GM04504 (cell line): ENCODE data around the gene PREX1.
"Not testable (repeated sequence)": the region's sequence is repeated elsewhere in the genome, so short reads cannot be mapped to it uniquely, and the experiment has no call there.

ENCODE experiments used
- DNase-seq: peaks from one replicate; pipeline ENCODE4 v3.0.0-alpha.2; 2012; ENCODE audit warnings: low read depth

Gene PREX1

GRCh38 chr20:48601798-48602197 lies 226.0 kb downstream of the PREX1 start:
- DNase-seq, result no peak

DNA sequence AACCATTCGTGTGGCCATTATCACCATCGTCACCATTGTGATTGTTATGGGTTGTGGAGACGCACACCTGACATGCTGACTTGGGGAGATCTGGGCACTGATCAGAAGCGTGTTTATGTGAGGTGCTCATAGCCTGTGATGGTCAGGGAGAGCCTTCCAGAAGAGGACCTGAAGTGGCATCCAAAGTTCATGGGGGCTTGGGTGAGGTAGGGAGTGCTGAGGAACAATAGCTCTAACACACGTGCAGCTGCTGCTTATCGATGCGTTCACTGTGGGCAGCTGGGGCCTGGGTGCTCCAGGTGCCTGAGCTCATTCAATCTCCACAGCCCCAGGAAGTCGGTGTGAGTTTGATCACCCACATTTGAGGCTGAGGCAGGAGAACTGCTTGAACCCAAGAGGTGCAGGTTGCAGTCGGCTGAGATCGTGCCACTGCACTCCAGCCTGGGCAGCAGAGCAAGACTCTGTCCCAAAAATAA lies 227.3 kb downstream of the PREX1 start:
- DNase-seq, result no peak

- no peak for DNase-seq
Measured at GRCh38 chr20:48599748-48600469, 227.9 kb downstream of the PREX1 start.

DNA sequence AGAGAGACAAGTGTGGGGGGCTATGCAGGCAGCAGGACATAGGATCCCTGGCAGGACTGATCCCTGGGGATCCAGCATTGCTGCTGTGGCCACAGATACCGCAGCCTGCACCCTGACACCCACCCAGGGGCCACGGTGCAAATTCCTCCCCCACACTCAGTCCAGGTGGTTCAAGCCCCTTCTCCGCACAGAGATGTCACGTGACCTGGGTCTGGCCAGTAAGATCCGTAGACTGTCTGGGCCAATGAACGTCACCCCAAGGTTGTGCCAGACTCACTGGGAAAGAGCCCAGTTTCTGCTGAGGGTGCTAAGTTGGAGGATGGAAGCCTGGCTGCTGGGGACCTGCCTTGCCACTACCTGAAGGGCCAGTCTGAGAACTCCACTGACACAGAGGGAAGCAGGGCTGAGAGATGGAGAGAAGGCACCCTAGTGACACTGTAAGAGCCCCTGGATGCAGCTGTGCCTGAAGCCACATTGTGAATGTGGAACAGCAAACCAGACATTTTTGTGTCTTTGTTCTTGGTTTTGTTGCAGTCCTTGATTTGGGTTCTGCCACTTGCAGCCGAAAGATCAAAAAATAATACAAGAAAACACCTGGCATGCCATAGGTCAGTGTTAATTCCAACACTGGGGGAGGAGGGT lies 228.6 kb downstream of the PREX1 start:
- no peak for DNase-seq

DNA sequence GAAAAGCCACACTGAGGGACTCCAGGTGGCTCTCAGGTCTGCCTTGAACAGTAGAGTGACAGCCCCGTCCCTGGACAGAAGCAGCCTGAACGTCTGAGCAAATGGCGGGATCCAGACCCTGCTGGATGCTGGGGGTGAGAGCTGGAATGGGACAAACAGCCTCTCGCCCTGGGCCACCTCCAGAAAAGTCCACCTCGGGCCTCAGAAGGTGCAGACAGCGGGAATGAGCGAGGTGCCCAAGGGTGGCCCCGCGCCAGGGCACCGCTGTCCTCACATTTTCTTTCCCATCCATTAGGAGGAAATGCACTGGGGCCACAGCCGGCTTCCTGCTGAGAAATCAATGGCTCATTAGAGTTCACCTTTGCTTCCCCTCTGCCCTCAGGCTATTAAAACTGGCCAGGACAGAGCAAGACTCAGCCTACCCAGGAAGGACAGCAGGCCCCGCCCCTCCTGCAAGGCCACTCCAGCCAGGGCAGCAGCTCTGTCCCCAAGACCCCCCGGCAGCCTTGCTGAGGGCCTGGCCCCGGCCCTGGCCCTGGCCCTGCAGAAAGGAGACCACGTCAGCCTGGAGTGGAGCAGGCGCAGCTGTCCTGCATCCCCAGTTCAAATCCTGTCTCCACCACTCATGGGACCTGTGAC lies 229.4 kb downstream of the PREX1 start:
- DNase-seq, result not testable (repeated sequence)

GRCh38 chr20:48597521-48598302 lies 230.1 kb downstream of the PREX1 start:
- DNase-seq, result no peak

DNA sequence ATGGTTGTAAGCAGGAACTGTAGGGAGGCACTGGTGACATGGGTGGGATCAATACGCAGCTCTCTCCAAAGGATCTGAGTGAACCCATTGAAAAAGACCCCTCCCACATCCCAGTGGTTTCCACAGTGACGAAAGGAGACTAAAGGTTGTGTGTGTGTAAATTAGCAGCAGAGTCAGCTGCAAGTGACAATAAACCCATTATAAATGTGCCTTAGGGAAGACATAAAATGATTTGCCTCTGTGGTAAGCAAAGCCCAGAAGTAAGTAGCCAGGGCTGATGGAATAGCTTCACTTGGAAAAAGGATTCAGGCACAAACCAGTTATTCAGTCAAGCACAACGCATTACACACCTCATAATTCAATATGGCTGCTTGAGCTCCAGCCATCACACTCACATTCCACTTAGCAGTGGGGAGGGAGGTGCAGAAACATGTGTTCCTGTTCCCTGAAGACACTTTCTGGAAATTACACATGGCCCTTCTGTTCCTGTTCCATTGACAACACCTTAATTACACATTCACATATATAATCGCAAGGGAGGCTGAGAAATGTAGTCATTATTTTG lies 231.4 kb downstream of the PREX1 start:
- no peak for DNase-seq

- no peak for DNase-seq
Measured at GRCh38 chr20:48595495-48596333, 232.1 kb downstream of the PREX1 start.

GRCh38 chr20:48594533-48594932 lies 233.3 kb downstream of the PREX1 start:
- no peak for DNase-seq

DNA sequence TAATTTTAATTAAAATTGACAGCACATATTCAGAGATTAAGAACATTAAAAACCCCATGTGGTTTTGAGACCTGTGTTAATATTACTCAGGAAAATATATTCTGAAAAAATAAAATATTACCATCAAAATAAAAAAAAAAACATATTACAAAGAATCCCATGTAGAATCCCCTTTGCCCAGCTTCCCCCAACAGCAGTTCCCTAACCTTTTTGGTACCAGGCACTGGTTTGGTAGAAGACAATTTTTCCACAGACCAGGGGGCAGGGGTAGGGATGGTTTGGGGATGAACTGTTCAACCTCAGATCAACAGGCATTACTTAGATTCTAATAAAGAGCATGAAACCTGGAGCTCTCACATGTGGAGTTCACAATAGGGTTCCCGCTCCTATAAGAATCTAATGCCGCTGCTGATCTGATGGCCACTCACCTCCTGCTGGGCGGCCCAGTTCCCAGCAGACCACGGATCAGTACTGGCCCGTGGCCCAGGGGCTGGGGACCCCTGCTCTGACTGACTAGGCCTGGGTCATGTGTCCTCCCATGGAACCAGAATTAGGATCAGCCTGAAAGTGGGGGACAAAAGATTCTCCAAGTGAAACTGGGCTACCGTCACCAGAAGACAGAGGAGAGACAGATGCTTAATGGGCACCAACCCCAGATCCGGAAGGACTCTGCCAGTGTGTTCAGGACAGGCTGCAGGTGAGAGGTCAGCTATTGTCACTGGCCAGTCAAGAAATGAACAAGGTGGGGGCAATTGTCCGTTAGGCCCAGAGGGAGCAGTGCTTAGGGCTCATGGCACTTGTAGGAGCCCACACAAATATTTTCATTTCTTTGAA lies 235.5 kb downstream of the PREX1 start:
- DNase-seq, result no peak

- DNase-seq, result no peak
Measured at GRCh38 chr20:48586730-48587129, 241.1 kb downstream of the PREX1 start.

- no peak for DNase-seq
Measured at GRCh38 chr20:48585061-48585870, 242.5 kb downstream of the PREX1 start.

DNA sequence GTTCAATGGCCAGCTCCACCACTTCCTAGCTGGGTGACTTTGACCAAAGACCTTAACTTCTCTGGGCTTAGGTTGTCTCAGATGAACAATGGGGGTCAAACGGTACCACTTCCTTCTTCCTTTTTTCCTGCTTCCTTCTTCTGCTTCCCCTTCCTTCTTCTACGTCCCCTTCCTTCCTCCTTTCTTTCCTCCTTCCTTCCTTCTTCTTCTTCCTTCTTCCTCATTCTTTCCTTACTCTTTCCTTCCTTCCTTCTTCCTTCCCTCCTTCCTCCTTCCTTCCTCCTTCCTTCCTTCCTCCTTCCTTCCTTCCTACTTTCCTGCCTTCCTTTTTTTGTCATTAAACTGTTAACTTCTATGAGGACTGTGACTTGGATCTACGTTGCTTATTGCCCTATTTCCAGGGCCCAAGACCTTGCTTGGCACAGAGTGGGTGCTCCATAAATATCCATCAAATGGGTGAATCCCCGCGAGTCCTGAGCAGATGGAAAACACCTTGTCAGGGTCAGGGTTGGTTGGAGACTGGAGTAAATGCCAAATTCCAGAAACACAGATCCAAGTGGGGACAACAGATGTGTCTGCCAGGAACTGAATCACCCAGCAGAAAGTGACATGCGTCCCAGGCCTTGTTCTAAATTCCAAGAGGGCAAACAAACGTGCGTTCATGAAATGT lies 243.3 kb downstream of the PREX1 start:
- DNase-seq, result no peak

GRCh38 chr20:48583801-48584200 lies 244.0 kb downstream of the PREX1 start:
- DNase-seq, result no peak

- DNase-seq, result no peak
Measured at GRCh38 chr20:48583171-48583570, 244.6 kb downstream of the PREX1 start.

- no peak for DNase-seq
Measured at GRCh38 chr20:48582673-48582985, 245.2 kb downstream of the PREX1 start.

DNA sequence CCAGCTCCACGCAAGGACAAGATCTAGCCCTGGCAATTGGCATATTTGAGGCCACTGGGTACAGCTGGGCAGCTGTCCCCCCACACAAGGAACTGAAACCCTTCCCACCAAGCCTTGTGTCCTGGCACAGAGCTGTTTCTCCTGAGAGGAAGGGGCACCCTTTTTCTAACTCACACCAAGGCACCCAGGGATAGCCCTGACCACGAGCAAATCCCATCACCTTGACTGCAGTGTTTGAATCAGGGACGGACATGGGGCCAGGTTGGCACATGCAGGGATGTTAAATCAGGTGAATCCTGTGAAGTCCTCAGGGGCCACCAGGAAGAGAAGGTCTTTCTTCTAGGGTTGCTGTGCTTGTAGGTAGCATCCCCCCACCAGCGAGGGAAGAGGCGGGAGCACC lies 246.6 kb downstream of the PREX1 start:
- no peak for DNase-seq

DNA sequence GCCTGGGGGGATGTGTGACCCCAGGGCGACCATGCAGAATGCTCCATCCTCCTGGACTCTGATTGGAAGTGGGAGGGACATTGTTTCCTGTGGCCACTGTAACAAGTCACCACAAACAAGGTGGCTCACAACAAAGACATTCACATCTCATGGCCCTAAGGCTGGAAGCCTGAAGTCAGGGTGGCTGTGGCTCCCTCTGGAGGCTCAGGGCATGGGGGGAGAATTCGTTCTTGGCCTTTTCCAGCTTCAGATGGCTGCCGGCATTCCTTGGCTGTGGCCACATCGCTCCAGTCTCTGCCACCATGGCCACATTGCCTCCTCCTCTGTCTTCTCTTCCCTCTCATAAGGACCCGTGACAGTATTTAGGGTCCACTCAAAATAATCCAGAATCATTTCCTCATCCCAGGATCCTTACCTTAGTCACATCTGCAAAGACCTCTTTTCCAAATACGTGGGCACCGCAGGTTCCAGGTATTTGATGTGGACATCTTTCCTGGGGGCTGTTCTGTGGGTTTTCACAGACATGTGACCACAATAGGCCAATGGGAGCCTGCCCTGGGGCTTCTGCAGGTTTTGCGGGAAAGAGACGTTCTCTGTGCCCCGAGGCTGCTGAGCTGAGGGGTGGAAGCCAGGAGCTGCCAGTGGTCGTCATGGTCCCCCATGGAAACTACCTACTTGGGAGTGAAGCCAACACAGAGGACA lies 249.3 kb downstream of the PREX1 start:
- DNase-seq, result no peak
